ENCODE results near the gene PRIM2.
"Not testable (repeated sequence)": the region's sequence is repeated elsewhere in the genome, so short reads cannot be mapped to it uniquely, and the experiment has no call there.

DNA sequence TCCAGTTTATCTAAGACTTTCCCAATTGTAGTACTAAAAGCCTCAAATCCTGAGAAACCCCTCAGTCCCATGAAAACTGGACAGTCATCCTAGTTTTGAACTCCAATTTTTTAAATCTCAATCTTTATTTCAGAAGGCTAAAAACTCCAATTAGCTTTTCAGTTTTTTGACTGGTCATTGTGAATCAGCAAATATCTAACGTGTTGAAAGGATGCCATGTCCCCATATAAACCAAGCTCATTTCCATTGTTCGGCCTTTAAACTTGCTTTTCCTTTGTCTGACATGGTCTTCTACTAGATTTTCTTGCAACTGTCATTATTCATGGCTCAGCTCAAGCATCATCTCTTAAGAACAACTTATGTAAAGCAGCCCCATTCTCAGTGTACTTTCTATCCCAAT lies 342.4 kb downstream of the PRIM2 start:
- TF ChIP-seq, protein P1, sequence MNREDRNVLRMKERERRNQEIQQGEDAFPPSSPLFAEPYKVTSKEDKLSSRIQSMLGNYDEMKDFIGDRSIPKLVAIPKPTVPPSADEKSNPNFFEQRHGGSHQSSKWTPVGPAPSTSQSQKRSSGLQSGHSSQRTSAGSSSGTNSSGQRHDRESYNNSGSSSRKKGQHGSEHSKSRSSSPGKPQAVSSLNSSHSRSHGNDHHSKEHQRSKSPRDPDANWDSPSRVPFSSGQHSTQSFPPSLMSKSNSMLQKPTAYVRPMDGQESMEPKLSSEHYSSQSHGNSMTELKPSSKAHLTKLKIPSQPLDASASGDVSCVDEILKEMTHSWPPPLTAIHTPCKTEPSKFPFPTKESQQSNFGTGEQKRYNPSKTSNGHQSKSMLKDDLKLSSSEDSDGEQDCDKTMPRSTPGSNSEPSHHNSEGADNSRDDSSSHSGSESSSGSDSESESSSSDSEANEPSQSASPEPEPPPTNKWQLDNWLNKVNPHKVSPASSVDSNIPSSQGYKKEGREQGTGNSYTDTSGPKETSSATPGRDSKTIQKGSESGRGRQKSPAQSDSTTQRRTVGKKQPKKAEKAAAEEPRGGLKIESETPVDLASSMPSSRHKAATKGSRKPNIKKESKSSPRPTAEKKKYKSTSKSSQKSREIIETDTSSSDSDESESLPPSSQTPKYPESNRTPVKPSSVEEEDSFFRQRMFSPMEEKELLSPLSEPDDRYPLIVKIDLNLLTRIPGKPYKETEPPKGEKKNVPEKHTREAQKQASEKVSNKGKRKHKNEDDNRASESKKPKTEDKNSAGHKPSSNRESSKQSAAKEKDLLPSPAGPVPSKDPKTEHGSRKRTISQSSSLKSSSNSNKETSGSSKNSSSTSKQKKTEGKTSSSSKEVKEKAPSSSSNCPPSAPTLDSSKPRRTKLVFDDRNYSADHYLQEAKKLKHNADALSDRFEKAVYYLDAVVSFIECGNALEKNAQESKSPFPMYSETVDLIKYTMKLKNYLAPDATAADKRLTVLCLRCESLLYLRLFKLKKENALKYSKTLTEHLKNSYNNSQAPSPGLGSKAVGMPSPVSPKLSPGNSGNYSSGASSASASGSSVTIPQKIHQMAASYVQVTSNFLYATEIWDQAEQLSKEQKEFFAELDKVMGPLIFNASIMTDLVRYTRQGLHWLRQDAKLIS (CRISPR knock-in tag; IDR thresholded peaks at IDR 0.05), result not testable (repeated sequence)
- not testable (repeated sequence) for TF ChIP-seq TAF1 (IDR thresholded peaks at IDR 0.05; ENCODE audit: control insufficient read depth, extremely low read depth, insufficient read depth, low read length, severe bottlenecking); ID3 (CRISPR knock-in tag; IDR thresholded peaks at IDR 0.05); ID3 (tag; IDR thresholded peaks at IDR 0.05); GABPA (tag; conservative IDR thresholded peaks at IDR 0.05; ENCODE audit: low read depth)
